T follicular helper cell (primary cell): ENCODE measurements around the gene CRYGB.
"Not testable (repeated sequence)": the region's sequence is repeated elsewhere in the genome, so short reads cannot be mapped to it uniquely, and the experiment has no call there.

ENCODE experiments used
- DNase-seq: peaks from one replicate; pipeline ENCODE4 v3.0.0-alpha.2; 2020; ENCODE audit warnings: low read depth

Gene CRYGB

GRCh38 chr2:208112969-208113368 is 33.0 kb downstream of the CRYGB start:
- DNase-seq, result no peak

GRCh38 chr2:208112273-208112745 is 33.6 kb downstream of the CRYGB start:
- not testable (repeated sequence) for DNase-seq

- DNase-seq, result no peak
Observed at GRCh38 chr2:208103616-208104015, 42.3 kb downstream of the CRYGB start.

GRCh38 chr2:208101716-208102631 is 44.0 kb downstream of the CRYGB start:
- DNase-seq, result no peak

GRCh38 chr2:208099682-208100470 is 46.1 kb downstream of the CRYGB start:
- no peak for DNase-seq

GRCh38 chr2:208098701-208099100 is 47.3 kb downstream of the CRYGB start:
- not testable (repeated sequence) for DNase-seq

GRCh38 chr2:208098267-208098666 is 47.7 kb downstream of the CRYGB start:
- DNase-seq, result no peak

- no peak for DNase-seq
Observed at GRCh38 chr2:208097801-208098200, 48.2 kb downstream of the CRYGB start.

- no peak for DNase-seq
Observed at GRCh38 chr2:208097313-208097712, 48.6 kb downstream of the CRYGB start.

GRCh38 chr2:208096080-208096479 is 49.9 kb downstream of the CRYGB start:
- DNase-seq, result no peak

GRCh38 chr2:208093128-208093527 is 52.8 kb downstream of the CRYGB start:
- DNase-seq, result no peak
